Stimulated activated effector memory CD8-positive, alpha-beta T cell treated with anti-CD3 and anti-CD28 coated beads, Interleukin-12 subunit alpha, Interleukin-12 subunit beta, amount 100 ng/mL, for 72 hours (primary cell): Measurements from ENCODE around the gene TRMU.
A peak's percentile ranks its signal among the peaks of the same experiment; 100 is the strongest.

Experiments
- ATAC-seq: fragments of 150-1000 bp; cut with Tn5 transposase; 2 replicates; pipeline ENCODE4 v1.10.0; 2021
- DNase-seq, 2 donors: peaks; one replicate each; pipeline ENCODE4 v3.0.0; 2021 to 2022; ENCODE audit warnings: low spot score in 2 of 2
- H3K27ac Mint-ChIP-seq: one replicate; pipeline ENCODE4 v1.8.0; 2022; ENCODE audit warnings: mild to moderate bottlenecking, mixed read lengths
- H3K36me3 Mint-ChIP-seq: one replicate; pipeline ENCODE4 v1.8.0; 2022; ENCODE audit warnings: mild to moderate bottlenecking, mixed read lengths
- H3K4me1 Mint-ChIP-seq: one replicate; pipeline ENCODE4 v1.8.0; 2022; ENCODE audit warnings: mixed read lengths
- H3K4me3 Mint-ChIP-seq: one replicate; pipeline ENCODE4 v1.8.0; 2022; ENCODE audit warnings: mild to moderate bottlenecking, mixed read lengths
- H3K9me3 Mint-ChIP-seq: one replicate; pipeline ENCODE4 v1.8.0; 2022; ENCODE audit warnings: mixed read lengths

The TRMU gene

DNA sequence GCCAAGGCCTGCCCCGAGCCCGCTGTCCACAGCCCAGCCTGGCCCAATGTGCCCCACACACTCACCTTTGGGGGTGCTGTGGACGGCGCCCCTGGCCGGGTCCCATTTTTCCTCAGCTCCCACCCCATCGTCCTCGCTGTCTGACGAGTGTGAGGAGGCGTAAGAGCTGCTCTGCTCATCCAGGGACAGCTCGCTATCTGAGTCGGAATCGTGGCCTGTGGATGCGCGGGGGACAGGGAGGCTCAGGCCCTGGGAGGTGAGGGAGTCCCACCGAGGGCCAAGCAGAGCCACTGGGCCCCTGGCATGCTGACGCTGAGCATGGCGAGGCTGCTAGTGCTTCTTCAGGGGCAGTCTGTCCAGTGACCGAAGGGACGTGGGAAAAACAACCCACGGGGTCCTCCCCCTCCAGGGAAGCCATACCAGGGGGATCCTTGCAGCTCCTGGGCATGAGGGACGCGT, 29.7 kb downstream of the TRMU start:
- DNase-seq (no peak), ATAC-seq (no peak)
- Mint-ChIP-seq H3K27ac (no peak overlapping the region), H3K36me3 (no peaks in the 10 kb centered on the region), H3K9me3 (no peaks in the 10 kb centered on the region), H3K4me3 (no peak overlapping the region), H3K4me1 (peaks cover 19% of the 10 kb centered on the region)

DNA sequence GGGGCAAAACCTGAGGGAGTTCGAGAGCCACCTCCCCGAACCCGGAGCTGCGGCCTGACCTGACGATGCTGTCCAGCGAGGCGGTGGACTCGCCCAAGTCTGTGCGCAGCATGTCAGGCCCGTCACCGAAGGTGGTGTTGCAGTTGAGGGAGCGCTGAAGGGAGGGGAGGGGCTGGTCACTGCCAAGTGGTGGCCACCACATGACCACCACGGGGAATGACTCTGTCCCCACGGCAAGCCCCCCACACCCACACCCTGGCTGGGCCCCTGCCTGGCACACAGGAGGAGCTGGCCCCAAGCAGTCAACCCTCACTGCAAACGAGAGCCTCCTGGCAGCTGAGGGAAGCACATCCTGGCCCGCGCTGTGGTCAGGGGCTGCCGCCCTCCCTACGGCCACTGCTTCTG, 30.8 kb downstream of the TRMU start:
- no peak overlapping the region for H3K27ac Mint-ChIP-seq
- DNase-seq (no peak), ATAC-seq (no peak)
- H3K4me3 Mint-ChIP-seq = no peak overlapping the region
- no peaks in the 10 kb centered on the region for H3K9me3 Mint-ChIP-seq
- H3K4me1 Mint-ChIP-seq = peaks cover 31% of the 10 kb centered on the region
- no peaks in the 10 kb centered on the region for H3K36me3 Mint-ChIP-seq

DNA sequence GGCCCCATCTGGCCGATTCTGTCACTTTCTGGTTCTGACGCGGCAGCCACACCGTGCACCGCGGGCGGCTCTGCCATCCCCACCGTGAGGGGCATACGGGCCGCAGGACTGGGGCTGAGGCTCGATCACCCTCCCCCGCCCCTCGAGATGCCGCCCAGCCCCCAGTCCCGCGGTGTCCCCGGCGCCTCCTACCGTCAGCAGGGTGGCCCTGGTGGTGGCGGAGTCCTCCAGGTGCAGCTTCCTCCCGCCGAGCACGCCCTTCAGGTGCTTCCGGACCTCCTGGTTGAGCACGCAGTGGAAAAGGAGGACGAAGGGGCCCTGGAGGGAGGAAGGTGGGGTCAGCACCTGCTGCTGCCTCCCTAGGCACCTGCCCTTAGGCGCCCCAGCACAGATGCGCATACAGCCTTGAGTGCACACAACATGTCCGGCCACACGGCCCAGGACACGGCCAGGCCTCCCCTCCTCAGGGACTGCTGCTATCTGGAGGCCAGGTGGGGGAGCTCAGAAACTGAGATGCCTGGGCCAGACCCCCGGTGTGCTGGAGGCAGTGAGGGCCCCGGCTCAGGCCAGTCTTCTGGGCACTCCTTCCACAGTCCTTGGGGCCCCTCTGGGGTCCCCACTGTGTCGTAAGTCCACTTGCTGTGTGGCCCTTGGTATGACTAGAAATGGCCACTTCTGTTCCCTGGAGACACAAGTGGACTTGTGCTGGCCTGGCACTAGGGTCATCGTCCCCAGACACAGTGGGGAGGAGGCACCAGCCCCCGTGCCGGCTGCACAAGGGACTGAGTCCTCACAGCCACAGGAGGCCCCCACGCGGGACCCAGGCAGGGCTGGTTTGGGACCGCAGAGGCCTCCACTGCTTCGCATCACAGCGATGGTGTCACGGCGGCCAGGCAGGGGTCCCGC, 31.5 kb downstream of the TRMU start:
- Mint-ChIP-seq H3K27ac (peak overlapping the region; percentile 68), H3K4me1 (peaks cover 38% of the 10 kb centered on the region), H3K36me3 (no peaks in the 10 kb centered on the region), H3K9me3 (no peaks in the 10 kb centered on the region), H3K4me3 (no peak overlapping the region)
- DNase-seq (no peak), ATAC-seq (no peak)

DNA sequence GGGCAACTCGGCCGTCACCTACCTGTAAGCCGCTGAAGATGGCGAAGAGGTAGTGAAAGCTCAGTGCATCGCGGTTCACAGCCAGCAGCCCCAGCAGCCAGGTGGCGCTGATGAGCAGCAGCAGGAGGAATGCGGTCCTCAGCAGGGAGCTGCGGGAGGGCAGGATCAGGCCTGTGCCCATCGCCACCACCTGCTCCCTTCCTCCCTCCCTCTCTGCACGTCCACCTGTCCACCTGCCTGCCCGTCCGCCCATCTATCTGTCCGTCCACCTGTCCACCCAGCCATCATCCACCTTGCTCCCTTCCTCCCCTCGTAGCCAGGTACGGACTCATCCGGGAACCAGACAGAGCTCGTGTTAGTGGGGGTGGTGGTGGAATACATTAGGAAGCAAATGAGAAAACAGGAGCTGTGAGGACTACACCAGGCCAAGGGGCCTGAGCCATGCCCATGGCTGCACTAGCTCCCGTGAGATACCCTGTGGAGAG, 32.2 kb downstream of the TRMU start:
- peaks cover 45% of the 10 kb centered on the region for H3K4me1 Mint-ChIP-seq
- peak overlapping the region; percentile 68 for H3K27ac Mint-ChIP-seq
- no peaks in the 10 kb centered on the region for H3K36me3 Mint-ChIP-seq
- peak; percentile 71 to 86 for DNase-seq
- no peak overlapping the region for H3K4me3 Mint-ChIP-seq
- peak; percentile 70 for ATAC-seq
- no peaks in the 10 kb centered on the region for H3K9me3 Mint-ChIP-seq

DNA sequence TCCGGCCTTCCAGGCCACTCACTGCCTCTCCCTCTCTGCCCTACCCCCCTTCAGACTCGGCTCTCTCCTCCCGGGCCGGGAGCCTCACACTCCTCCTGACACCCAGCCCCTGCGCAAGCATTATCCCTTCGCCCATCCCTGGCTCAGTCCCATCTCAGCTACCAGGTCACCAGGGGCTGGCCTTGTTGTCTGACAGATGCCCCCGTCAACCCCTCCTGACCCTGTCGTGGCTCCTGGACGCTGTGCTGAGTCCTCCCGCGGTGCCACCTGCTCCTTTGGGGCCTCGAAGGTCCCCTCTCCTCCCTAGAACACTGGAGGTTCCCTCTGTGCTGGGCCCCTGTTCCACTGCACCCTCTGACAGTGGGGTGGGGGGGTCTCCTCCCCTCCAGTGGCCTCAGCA, 32.9 kb downstream of the TRMU start:
- Mint-ChIP-seq H3K27ac (peak overlapping the region; percentile 68), H3K4me1 (peaks cover 49% of the 10 kb centered on the region), H3K4me3 (no peak overlapping the region), H3K36me3 (no peaks in the 10 kb centered on the region), H3K9me3 (no peaks in the 10 kb centered on the region)
- no peak for ATAC-seq
- DNase-seq = no peak

DNA sequence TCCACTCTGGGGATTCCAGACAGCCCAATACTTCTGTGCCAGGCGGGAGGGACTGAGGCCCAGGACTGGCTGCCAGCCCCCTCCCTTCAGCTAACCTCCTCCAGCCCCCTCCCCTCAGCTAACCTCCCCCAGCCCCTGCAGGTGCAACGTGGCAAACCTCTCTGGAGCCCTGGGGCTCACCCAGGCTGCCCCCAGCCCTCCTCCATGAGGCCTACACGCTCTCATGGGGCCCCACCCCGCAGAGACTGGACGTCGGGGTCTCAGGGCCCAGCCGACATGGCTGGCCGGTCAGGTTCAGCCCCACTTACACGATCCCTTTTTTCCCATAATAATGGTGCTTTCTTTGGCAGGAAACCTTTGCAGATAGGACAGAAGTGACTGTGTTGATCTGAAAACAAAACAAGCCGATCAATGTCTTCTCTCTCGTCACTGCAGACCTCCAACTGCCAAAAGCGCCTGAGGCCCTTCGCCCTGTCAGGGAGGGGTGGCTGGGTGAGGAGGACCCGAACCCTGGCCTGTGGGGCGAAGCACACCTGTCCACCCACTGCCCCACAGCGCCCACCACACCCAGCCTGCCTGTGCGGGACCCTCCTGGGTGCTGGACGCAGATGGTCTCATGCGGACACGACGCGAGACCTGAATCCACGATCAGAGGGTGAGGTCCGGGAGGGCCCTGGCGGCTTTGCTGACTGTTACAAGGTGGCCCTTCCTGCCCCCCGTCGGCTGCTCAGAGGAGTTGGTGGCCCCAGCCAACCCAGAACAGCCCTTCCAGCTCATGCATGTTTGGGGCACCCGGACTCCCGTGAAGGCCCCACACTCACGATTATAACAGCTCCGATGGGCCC, 33.6 kb downstream of the TRMU start:
- DNase-seq (no peak), ATAC-seq (no peak)
- no peaks in the 10 kb centered on the region for H3K9me3 Mint-ChIP-seq
- H3K36me3 Mint-ChIP-seq = no peaks in the 10 kb centered on the region
- H3K4me1 Mint-ChIP-seq = peaks cover 55% of the 10 kb centered on the region
- peak overlapping the region; percentile 68 for H3K27ac Mint-ChIP-seq
- no peak overlapping the region for H3K4me3 Mint-ChIP-seq

DNA sequence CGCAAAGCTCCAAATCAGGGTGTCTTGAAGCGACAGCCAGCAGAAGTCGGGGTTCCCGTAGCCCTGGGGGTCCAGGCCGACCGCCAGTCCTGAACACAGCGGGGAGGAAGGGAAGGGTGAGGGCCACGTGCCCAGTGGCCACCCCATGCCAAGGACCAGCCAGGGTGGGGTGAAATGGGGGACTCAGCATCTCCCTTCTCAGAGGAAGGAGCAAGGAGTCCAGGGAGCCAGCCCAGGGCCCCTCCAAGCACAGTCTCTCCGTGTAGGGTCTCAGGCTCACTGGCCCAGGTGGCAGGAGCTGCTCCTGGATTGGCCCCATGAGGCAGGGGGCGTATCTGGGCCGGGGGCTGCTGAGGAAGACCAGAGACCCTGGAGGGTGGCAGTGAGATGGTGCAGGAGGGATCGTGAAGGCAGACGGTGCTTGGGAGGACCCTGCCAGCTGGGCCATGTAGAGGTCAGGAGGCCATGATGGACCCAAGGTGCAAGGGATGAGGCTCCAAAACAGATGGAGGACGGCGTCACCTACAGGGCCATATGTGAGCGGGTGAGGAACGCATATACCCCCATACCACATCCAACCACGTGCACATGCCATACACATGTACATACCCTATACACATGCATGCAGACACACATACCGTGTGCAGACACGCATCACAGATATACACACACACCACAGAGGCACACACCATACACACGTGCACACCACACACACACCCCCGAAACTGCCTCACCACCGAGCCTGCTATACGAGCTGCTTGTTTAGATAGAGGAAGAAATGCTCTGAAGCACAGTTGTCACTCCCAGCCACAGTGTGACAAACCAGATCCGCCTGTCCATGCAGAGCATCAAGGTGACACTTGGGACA, 34.4 kb downstream of the TRMU start:
- peaks cover 60% of the 10 kb centered on the region for H3K4me1 Mint-ChIP-seq
- H3K36me3 Mint-ChIP-seq = no peaks in the 10 kb centered on the region
- peak overlapping the region; percentile 46 for H3K4me3 Mint-ChIP-seq

DNA sequence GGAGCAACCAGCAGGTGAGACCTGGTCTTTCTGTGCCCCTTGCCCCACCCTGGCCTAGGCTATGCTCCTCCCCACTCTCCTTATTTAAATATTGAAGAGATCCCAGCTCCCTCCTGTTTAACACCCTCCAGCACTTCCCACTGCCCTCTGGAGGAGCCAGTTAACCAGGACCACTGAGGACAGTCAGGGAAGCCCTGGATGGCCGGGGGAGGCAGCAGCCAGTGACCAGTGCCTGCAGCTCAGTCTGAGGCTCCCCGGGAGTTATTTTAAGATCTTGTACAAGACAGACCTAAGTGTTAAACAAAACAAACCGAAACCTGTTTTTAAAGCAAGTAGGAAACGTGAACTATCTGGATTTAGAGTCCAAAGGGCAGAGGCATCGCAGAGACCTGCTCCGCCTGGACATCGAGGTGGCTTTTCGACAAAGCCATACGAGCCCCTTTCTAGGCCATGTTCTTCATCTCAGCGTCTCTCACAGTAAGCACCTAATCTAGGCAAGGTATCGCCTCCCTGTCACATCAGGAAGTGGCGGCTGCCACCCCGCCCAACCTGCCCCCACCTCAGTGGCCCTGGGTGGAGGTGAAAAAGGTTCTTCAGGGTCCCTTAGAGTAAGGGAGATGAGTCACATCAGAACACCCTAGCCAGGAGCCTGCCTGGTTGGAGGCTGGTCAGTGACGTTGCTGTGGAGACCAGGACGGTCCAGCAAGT, 35.2 kb downstream of the TRMU start:
- Mint-ChIP-seq H3K4me3 (peak overlapping the region; percentile 46), H3K9me3 (peaks cover under 1% of the 10 kb centered on the region), H3K4me1 (peaks cover 64% of the 10 kb centered on the region), H3K36me3 (no peaks in the 10 kb centered on the region), H3K27ac (peak overlapping the region; percentile 60)
- DNase-seq = peak; percentile 30 to 55
- ATAC-seq = peak; percentile 69

More for the DNA sequence above, 34.4 kb downstream of the TRMU start:
- no peaks in the 10 kb centered on the region for H3K9me3 Mint-ChIP-seq
- no peak for DNase-seq
- peak overlapping the region; percentile 60 for H3K27ac Mint-ChIP-seq
- peak; percentile 40 for ATAC-seq

DNA sequence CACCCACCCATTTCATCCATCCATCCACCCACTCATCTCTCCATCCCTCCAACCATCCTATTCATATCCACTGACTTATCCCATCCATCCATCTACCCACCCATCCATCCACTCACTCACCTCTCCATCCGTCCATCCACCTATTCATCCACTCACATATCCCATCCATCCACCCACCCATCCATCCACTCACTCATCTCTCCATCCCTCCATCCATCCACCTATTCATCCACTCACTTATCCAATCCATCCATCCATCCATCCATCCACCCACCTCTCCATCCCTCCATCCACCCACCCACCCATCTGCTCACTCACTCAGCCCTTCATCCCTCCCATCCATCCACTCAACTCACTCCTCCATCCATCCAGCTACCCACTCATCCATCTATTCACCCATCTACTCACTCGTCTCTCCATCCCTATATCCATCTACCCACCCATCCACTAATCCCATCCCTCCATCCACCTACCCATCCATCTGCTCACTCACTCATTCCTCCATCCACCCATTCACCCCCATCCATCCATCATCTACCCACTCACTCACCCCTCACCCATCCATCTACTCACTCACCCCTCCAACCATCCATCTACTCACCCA, 36.2 kb downstream of the TRMU start:
- H3K4me3 Mint-ChIP-seq = peak overlapping the region; percentile 46
- ATAC-seq = no peak
- no peaks in the 10 kb centered on the region for H3K36me3 Mint-ChIP-seq
- H3K9me3 Mint-ChIP-seq = peaks cover 4% of the 10 kb centered on the region
- peaks cover 64% of the 10 kb centered on the region for H3K4me1 Mint-ChIP-seq
- DNase-seq = no peak
- no peak overlapping the region for H3K27ac Mint-ChIP-seq

DNA sequence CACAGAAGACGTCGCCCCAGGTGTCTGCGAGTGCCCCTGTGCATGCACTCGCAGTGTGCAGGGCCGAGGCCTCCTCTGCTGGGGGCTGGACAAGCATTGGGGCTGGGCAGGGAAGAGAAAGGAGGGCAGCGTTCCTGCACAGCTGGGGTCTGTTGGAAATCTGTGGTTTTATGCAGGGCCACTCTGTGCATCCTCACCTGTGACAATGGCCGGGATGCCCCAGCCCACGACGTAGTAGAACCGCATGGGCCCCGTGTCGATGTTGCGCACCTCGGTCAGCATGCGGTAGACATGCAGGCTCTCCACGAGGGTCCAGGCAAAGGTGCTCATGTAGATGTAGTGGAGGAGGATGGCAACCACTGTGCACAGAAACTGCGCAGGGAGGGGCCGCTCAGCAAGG, 37.2 kb downstream of the TRMU start:
- Mint-ChIP-seq H3K27ac (no peak overlapping the region), H3K4me3 (peak overlapping the region; percentile 6), H3K4me1 (peaks cover 62% of the 10 kb centered on the region)

DNA sequence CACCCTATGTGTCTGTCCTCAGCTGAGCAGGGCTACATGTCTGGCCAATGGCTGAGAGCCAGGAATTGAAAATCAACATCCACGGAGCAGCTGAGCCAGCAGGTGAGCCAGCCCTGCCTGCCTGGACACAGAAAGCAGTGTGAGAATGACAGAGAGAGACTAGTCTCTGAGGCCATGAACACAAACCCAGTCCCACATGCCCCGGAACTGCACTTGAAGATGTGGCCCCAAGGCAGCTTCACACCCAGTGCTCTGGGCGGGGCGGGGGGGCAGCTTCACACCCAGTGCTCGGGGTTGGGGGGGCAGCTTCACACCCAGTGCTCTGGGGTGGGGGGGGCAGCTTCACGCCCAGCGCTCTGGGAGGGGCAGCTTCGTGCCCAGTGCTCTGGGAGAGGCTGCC, 37.6 kb downstream of the TRMU start:
- H3K27ac Mint-ChIP-seq = no peak overlapping the region
- H3K36me3 Mint-ChIP-seq = no peaks in the 10 kb centered on the region
- no peak for ATAC-seq
- no peak for DNase-seq
- peak overlapping the region; percentile 50 for H3K4me3 Mint-ChIP-seq
- peaks cover 4% of the 10 kb centered on the region for H3K9me3 Mint-ChIP-seq
- peaks cover 57% of the 10 kb centered on the region for H3K4me1 Mint-ChIP-seq

More for the DNA sequence above, 37.2 kb downstream of the TRMU start:
- DNase-seq = no peak
- Mint-ChIP-seq H3K9me3 (peaks cover 4% of the 10 kb centered on the region), H3K36me3 (no peaks in the 10 kb centered on the region)
- no peak for ATAC-seq

DNA sequence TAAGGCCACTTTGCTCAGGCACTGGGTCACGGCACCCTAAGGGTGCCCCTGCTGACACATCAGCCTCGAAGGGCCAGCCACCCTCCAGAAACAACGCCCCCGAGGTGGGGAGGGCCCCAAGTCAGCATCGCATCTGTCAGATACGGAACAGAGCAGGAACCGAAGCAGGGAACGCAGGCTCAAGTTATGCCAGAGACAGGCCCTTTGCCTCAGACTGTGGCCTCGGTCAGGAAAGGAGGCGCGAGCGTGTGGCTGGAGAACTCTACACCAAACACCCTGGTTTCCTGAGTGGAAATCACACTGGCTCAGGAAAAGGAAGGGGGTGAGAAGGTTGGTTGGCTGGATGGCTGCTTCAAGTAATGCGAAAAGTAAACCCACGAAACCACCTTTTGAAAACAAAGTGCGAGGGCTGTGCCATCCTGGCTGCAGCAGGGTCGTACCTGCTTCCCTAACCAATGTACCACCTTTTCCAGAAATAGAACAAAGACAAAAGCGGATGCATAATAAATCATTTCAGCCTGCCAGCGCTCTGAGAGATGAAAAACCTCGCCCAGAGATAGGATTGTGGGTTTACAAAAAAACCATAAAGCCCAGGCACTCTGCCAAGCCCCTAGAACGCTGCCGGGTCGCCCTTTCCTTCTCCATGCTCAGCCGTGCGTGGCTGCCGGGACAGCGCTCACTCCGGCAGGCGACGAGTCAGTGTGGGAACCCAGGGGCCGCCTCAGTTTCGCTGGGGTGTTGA, 38.6 kb downstream of the TRMU start:
- Mint-ChIP-seq H3K4me1 (peaks cover 56% of the 10 kb centered on the region), H3K9me3 (peaks cover 4% of the 10 kb centered on the region), H3K4me3 (peak overlapping the region; percentile 50), H3K36me3 (no peaks in the 10 kb centered on the region), H3K27ac (peak overlapping the region; percentile 26)
- ATAC-seq (peak; percentile 72), DNase-seq (peak in 1 of 2 donors; percentile 19)

DNA sequence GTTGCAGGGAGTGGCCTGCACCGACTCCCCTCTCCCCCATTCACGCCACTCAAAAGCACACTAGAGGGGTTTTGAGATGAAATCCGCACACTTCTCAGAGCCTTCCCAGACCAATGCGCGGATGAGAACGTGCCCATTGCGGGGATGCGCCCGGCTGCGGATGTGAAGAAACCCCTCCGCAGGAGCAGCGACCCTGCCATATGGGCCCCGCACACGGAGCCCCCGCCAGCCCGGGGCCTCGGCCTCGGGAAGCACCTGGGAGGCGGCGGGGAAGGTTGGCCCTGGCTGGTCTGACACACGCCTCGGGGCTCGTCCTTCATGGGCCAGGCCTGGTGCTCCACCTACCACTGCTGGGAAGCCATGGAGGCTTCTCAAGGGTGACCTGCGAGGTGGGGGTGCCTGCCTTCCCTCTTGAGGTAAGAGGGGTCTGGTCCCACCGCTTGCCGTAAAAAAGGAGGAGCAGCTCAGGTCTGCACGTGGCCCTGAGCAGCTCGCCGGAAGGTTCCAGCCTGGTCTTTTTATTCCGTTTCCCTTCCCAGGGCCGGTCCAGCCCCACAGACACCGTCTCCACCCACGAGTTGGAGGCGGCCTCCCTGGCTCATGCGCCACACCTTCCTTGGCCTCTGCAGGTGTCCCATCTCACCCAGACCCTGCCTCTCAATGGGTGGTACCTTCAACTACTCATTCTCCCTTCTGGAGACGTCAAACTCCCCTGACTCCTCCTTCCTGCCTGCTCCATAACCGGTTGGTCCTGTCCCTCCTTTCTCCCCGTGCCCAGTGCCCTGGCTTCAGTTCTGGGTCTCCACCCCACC, 39.4 kb downstream of the TRMU start:
- Mint-ChIP-seq H3K4me3 (peak overlapping the region; percentile 50), H3K27ac (peak overlapping the region; percentile 64), H3K4me1 (peaks cover 48% of the 10 kb centered on the region), H3K36me3 (no peaks in the 10 kb centered on the region), H3K9me3 (peaks cover 4% of the 10 kb centered on the region)
- ATAC-seq = no peak
- DNase-seq = no peak
